Measurements from ENCODE around the gene FBXO30.

- TF ChIP-seq EZH2 (IDR thresholded peaks at IDR 0.05; ENCODE audit: borderline replicate concordance) = no peak
- no peak for TF ChIP-seq CTCF (IDR thresholded peaks at IDR 0.05; ENCODE audit: poor library complexity)
- TF ChIP-seq EZH2phosphoT487 (IDR thresholded peaks at IDR 0.05; ENCODE audit: low read depth, severe bottlenecking, unreplicated experiment) = no peak
Measured at GRCh38 chr6:145809211-145809610, 5.4 kb downstream of the FBXO30 start.
